Measurements from ENCODE around the gene KCNJ9. TPM values are rescaled to one million over a fixed set of nuclear protein-coding genes. Genes with fewer than 3 reads are reported as not detected.
"Not testable (repeated sequence)": the region's sequence is repeated elsewhere in the genome, so short reads cannot be mapped to it uniquely, and the experiment has no call there.

Gene KCNJ9
- total and polyA plus RNA-seq, 2 donors (not counting 3 experiments of a cell fraction or from before 2014, with no cell fraction given): not detected

DNA sequence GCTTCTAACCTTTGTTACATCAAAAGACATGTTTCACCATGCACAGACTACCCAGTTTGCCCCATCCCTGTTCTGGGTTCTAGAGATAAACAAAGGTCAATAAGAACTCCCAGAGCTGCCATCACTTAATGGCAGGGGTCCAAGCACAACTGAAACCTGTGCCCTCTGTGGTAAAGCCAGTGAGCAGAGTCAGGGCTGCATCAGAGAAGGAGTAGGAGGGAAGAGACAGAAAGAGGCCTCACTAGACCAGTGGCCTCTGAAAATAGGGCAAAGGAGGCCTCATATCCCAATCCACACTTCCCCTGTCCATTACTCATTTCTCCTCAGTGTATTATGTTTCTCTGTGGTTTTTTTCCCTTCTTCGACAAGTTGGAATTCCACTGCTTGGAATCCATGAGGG is 44.4 kb downstream of the KCNJ9 start:
- Histone ChIP-seq H3K79me2 (ENCODE audit: control insufficient read depth, insufficient read depth, low read length) (no peaks in the 10 kb centered on the region), H3K4me2 (ENCODE audit: insufficient read depth, low read length) (no peak overlapping the region), H3K27ac (ENCODE audit: insufficient read depth, low read depth, low read length) (no peak overlapping the region), H3K4me3 (replicated peaks in 1 of 3; ENCODE audit: insufficient read depth in 1 of 3, low read depth in 1 of 3, low read length in 3 of 3) (no peak overlapping the region), H4K20me1 (replicated peaks; ENCODE audit: control insufficient read depth, extremely low read depth, insufficient read depth, low read length) (no peaks in the 10 kb centered on the region), H3K36me3 (ENCODE audit: control insufficient read depth in 2 of 2, extremely low read depth in 1 of 2, insufficient read depth in 2 of 2, low read length in 2 of 2) (no peaks in the 10 kb centered on the region), H3K9me3 (replicated peaks; ENCODE audit: control insufficient read depth, insufficient read depth, low read length) (no peaks in the 10 kb centered on the region), H3K27me3 (ENCODE audit: control insufficient read depth in 2 of 2, insufficient read depth in 2 of 2, low read length in 2 of 2) (no peaks in the 10 kb centered on the region), H3K9ac (replicated peaks; ENCODE audit: extremely low read depth, insufficient read depth, low read length) (no peak overlapping the region), H3K9me1 (replicated peaks; ENCODE audit: control insufficient read depth, extremely low read depth, insufficient read depth, low read length) (no peaks in the 10 kb centered on the region), H3K4me1 (ENCODE audit: control insufficient read depth, extremely low read depth, insufficient read depth, low read length) (no peaks in the 10 kb centered on the region), H2AFZ (ENCODE audit: low read depth, low read length) (no peak overlapping the region)
- BruUV-seq (replicated peaks): no TSS peak
- no peak for FAIRE-seq
- no peak for DNase-seq (ENCODE audit: low read depth, low spot score)
- dilution Hi-C loops (cut with MboI; ENCODE audit: extremely low pct_ligation_motif_present, low sequenced_read_pairs) (no loop called here), intact Hi-C loops (cut with micrococcal nuclease) (no loop called here)
- ChIA-PET CTCF (interaction anchor here (1.0 kb wide), 1 partner anchor 53 kb away, joined by 4 read pairs; no protein-coding TSS in a partner anchor), POLR2A (no interaction called here)
- TF ChIP-seq POLR2A (IDR thresholded peaks at IDR 0.05; ENCODE audit: low read depth, low read length) (no peak), JUN (IDR thresholded peaks at IDR 0.05; ENCODE audit: borderline replicate concordance, insufficient read depth, insufficient read length, low read depth) (no peak), EZH2 (IDR thresholded peaks at IDR 0.05; ENCODE audit: borderline replicate concordance, low read depth, low read length, severe bottlenecking) (no peak), MYC (IDR thresholded peaks at IDR 0.05; ENCODE audit: low read depth, low read length) (no peak)
- TF ChIP-seq, protein P1, sequence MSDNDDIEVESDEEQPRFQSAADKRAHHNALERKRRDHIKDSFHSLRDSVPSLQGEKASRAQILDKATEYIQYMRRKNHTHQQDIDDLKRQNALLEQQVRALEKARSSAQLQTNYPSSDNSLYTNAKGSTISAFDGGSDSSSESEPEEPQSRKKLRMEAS (IDR thresholded peaks at IDR 0.05; ENCODE audit: insufficient read depth, insufficient read length): no peak

GRCh38 chr1:160126342-160126741 is 45.0 kb downstream of the KCNJ9 start:
- dilution Hi-C loops (cut with MboI; ENCODE audit: extremely low pct_ligation_motif_present, low sequenced_read_pairs); H3K36me3 ChIP-seq (ENCODE audit: control insufficient read depth in 2 of 2, extremely low read depth in 1 of 2, insufficient read depth in 2 of 2, low read length in 2 of 2); POLR2A ChIA-PET; intact Hi-C loops (cut with micrococcal nuclease); H3K79me2 ChIP-seq (ENCODE audit: control insufficient read depth, insufficient read depth, low read length); DNase-seq (ENCODE audit: low read depth, low spot score); H3K9me1 ChIP-seq (replicated peaks; ENCODE audit: control insufficient read depth, extremely low read depth, insufficient read depth, low read length); H3K9me3 ChIP-seq (replicated peaks; ENCODE audit: control insufficient read depth, insufficient read depth, low read length); H3K4me1 ChIP-seq (ENCODE audit: control insufficient read depth, extremely low read depth, insufficient read depth, low read length); H3K27me3 ChIP-seq (ENCODE audit: control insufficient read depth in 2 of 2, insufficient read depth in 2 of 2, low read length in 2 of 2); H4K20me1 ChIP-seq (replicated peaks; ENCODE audit: control insufficient read depth, extremely low read depth, insufficient read depth, low read length); BruUV-seq (replicated peaks); H3K4me3 ChIP-seq (replicated peaks in 1 of 3; ENCODE audit: insufficient read depth in 1 of 3, low read depth in 1 of 3, low read length in 3 of 3); H3K27ac ChIP-seq (ENCODE audit: insufficient read depth, low read depth, low read length); H3K9ac ChIP-seq (replicated peaks; ENCODE audit: extremely low read depth, insufficient read depth, low read length); CTCF ChIA-PET; H3K4me2 ChIP-seq (ENCODE audit: insufficient read depth, low read length); FAIRE-seq; H2AFZ ChIP-seq (ENCODE audit: low read depth, low read length): not testable (repeated sequence)
